GM21619 (cell line): Measurements from ENCODE around the gene SLC7A14.

ENCODE experiments used
- ATAC-seq: cut with Tn5 transposase; IDR thresholded peaks from one replicate; pipeline ENCODE4 v1.9.1; 2021; ENCODE audit not compliant: unreplicated experiment

SLC7A14 gene

DNA sequence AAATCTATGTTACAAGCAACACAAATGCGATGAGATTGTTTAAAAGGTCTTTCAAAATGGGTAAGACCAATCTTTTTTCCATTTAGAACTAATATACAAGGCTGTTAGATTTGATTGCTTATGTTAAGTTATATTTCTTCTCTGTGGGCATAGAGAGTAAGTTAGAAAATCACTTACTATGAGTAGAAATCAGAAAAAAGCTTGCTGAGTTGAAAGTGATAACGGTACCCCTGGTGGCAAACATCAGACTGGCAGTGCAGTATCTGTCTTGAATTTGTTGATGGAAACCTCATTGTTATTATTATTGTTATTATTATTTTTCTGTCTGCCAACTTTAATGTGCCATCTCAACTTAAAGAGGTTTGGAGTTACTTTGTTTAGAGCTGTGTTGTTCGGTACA is 154.8 kb downstream of the SLC7A14 start:
- ATAC-seq: no peak

DNA sequence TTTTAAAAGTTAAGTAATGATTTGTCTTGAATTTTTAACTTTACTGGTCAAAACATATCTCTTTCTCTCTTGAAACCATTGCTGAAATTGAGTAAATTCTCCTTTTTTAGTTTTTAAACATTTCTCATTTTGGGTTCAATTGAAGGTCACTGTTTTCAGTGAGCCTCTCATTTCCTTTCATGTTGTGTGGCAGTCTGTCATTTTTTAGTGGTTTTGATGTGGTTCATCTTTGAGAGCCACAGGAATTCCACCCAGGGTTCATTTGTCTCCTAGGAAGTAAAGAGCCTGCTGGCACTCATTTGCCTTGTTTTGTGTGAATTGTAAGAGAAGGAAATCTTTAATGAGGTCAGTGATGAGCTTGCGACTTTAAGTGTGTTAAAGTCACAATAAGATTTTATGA is 156.8 kb downstream of the SLC7A14 start:
- ATAC-seq: no peak

DNA sequence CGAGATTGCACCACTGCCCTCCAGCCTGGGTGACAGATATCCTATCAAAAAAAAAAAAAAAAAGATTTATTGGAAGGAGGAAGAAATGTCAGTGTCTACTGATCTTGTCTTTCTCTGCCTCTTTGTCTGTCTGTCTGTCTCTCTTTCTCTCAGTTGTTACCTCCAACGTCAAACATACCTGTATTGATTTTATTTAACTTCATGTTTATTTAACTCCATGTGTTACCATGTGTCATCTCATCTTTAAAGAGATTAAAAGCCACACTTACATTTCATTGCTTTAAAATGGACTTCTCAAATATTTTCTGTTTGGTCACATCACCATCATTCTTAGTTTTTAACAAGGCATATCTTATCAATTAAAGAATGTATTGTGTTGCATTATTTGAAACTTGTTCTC is 157.8 kb downstream of the SLC7A14 start:
- ATAC-seq: no peak

DNA sequence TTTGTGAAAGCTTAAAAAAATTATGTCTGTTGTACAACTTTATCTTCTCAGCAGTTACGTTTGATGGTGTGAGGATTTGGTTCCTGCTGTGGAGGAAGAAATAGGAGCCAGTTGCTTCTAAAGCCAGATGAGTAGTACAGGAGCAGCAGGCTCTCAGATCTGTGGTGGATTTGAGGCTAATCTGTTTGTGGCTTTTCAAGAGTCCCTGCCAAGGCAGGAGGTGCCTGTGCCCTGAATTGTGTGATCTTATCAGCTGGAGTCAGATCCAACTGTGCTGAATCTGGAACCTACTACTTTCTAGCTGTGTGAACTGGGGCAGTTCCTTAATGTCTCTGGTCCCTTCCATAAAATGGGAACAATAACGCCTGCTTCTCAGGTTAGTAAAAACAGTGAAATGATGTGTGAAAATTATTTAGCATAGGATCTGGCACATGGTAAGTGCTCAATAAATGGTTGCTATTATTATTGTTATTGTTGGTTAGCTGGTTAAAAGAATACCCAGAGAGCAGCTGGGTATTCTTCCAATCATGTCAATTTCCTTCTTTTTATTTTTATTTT is 159.6 kb downstream of the SLC7A14 start:
- no peak for ATAC-seq

DNA sequence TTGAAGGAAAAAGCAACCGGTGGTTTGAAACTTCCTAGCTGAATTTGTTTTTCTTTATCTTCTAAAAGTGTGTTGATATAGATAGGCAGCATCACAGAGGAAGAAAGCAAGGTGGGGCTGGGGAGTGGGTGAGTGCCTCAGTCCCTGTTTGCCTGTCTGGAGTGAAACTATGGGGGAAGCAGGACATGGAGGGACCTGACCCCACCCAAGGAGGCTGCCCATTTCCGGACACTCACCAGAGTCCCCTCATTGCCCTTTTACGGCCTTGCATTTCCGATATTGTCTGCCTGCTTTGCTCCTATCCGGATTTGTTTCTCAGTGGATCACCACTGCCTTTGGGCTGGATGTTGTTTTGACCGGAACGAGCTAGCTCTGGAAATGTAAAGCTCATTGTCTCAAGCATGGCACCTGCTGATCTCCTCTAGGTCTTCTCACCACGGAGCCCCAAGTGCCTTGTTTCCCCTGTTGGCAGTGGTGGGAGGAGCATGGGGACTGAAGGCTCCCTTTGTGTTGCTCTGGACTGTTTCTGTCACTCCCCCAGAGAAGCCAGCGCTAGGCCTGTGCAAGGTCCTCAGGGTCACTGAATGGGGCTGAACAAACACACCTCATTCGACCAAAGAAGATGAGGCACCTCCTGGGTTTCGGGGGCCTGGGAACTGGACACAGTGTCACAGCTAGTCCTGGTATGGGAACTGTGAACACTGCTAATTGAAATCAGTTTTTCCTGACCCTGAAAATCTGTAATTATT is 160.2 kb downstream of the SLC7A14 start:
- ATAC-seq: no peak

DNA sequence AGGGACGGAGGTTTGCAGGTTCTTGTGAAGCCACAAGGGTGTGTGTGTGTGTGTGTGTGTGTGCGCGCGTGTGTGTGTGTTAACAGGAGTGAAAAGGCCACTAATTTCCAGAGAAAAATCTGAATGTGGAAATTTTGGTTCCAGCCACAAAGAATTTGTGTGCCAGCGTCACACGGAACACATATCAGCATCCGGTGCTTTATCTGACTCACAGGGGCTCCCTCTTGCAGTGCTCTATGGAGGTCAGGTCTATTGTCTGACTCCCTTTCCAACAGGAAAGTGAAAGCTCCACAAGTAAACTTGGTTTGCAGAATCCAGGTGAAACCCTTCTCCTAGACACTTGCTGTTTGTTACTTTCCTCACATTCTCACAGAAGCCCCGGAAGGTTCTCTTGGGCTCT is 161.0 kb downstream of the SLC7A14 start:
- no peak for ATAC-seq

DNA sequence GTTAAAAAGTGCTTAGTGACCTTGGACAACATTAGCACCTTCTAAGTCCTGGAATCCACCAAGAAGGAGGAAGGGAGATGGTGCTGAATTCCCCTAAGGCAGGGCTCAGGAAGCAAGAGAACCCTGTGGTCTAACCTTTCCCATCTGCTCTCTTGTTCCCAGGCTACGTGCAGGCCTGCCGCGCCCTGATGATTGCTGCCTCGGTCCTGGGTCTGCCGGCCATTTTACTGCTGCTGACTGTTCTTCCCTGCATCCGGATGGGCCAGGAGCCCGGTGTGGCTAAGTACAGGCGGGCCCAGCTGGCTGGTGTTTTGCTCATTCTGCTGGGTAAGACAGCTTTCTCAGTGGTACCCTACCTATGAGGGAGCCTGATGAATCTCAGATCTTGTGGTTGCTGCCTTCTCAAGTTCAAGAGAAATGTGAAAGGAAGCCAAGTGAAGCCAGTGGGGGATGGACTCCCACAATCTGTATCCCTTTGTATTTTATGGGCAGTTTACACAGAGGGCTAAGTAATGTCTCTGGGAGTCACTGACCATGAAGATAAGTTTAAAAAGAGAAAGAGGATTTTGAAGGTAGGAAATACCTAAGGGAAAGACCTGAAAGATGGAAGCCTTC is 162.8 kb downstream of the SLC7A14 start:
- ATAC-seq: no peak

DNA sequence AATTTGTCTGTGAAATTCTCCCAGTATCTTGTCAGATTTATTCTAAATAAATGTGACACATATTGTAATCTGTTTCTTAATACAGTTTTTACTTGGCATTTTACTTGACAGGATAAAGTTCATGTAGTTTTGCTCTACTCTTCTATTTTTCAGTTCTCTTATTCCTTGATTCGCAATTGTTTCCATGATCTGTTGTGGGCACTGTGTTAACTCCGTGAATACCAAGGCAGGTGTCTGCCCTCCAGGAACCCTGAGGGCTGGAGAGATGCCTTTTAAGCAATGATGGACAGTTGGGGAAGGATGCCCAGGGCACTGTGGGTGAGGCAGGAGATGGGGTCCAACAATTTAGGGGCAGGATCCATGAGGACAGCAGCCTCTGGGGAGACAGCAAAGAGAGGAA is 164.1 kb downstream of the SLC7A14 start:
- ATAC-seq: no peak

DNA sequence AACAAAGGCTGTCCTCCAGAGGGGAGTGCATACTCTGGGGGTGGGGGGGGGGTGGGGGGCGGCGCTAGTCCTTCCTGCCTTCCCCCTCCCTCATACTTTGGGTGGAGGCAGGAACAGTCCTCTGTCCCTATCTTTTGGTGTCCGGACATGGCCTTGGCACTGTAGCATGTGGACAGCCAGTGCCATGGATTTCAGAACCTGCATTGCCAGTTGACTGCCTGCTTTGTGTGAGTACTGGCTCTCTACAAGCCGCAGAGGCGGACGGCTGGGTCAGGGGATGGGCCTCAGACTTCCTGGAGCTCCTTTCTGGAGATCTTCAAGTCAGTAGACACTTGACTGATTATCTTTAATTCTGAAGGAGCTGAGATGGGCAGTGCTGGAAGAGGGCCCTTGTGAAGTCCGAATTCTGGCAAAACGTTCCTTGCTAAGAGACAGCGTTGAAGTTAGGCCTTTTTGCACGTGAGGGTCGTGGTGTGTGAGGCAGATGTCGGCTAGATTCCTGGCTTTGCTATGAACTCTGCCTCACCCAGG is 164.7 kb downstream of the SLC7A14 start:
- no peak for ATAC-seq

DNA sequence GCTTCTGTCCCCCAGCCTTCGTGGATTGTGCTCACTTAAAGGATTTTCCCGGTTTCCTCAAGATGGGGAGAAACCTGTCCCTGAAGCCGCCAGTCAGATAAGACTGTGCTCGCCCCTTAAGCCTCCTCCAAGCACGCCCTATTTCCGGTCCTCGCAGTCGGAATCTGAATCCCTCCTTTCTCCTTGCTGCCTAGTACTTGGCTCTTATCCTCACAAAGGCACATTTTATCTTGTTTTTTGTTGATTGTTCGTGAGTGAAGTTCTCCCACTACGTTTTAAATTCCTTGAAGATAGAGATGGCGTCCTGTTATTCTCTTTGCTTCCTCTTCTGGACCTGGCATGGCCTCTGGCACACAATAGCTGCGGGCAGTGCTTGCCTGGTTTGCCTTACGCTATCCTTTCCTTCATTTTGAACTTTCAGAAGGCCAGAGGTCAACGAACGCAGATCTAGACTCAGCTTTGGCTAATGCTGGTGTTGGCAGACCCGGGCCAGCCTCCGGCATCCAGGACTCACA is 165.5 kb downstream of the SLC7A14 start:
- no peak for ATAC-seq

DNA sequence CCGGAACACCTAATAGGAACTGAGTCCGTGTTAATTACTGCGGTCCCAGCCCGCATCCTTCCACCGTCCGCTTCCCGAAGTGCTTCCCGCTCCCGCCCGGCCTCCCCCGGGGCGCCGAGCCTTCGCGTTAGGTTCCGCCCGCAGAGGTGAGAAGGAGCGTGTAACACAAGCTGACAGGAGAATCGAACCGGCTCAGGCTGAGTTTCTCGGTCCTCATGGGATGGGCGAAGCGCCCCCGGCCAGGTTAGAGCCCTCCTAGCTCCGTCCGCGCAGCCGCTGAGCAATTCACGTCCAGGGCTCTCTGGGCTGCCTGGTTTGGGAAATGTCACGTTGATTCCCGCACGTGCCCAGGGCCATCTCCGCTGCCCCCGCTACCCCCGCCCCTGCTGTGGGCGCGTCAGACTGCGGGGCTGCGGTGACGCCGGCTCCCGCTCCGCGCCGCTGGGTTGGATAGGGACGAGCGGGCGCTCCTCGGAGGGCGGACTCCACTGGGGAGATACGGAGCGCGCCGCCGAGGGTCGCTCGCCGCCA is 166.3 kb downstream of the SLC7A14 start:
- ATAC-seq: no peak

DNA sequence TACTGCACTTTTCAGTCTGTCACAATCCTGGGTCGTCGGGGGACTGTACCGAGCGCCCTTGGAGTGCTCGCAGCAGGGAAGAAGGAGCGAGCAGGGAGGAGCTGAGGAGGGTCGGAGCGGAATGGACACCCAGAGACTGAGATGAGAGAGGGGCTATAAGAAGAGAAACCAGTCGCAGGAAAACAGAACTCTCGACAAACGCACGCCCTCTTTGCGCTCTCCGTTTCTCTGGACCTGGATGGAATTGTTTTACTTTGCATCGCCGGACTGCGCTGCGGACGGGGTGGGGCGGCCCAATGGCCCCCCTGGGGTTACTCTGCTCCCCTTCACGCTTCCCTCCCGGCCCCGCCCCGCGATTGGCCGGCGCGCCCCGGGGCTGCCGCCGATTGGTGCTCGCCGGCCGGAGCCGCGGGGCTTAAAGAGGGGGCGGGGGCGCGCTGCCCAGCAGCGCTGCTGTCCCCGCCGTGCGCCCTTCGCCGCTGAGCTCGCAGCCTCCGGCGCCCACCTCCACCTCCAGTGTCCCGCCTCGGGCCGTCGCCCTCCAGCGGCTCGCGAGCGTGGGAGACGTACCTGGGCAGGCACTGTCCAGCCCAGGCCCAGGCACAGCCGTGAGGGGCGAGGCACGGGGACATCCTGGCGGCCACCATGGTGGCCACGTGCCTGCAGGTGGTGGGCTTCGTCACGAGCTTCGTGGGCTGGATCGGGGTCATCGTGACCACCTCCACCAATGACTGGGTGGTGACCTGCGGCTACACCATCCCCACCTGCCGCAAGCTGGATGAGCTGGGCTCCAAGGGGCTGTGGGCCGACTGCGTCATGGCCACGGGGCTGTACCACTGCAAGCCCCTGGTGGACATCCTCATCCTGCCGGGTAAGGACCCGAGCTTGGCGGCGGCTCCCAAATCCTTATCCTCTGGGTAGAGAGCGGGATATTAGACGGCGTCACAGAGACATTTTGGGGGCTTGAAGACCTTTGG is 167.2 kb downstream of the SLC7A14 start, which contains the start of gene CLDN11:
Gene CLDN11, plus strand, starts transcription at position 447 of the 977 bp plus-strand sequence. Its CDS starts 199 bp downstream, at position 646.
- no peak for ATAC-seq

DNA sequence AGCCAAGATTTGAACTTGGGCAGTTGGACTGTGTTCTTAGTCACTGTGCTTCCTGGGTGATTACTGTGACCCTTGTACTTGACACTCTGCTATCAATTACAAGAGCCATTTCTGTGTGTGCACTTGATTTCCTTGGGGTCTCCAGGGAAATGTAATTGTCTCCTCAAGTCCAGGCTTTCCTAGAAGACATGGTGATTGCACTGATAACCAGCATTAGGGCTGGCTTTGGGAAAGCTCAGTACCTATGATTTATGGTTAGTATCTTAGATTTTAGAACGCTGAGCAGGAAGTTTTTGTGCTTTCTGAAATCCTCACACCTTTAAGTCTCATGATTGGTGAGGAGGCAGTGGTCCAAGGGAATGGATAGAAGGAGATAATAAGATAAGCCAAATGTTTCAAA is 168.8 kb downstream of the SLC7A14 start:
- no peak for ATAC-seq

DNA sequence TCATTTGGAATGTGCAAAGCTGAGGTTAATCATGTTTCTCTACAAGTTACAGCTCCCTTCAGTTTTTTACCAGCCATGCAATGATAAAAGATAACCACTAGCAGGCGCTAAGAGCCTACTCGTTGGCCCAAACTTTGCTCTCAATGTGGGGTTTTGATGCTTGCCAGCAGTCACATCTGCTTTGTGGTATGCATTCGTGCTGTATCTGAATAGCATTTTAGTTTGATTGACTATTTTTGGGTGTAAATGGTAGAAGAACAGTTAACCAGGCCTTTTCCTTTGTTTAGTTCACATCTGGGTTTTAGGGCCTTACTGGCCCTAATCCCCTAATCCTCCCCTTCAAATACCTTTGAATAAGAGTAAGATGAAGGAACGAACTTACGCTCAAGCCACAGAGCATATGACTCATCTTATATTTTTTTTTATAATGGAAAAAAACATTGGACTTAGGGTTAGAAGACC is 171.6 kb downstream of the SLC7A14 start:
- ATAC-seq: peak; percentile 50

DNA sequence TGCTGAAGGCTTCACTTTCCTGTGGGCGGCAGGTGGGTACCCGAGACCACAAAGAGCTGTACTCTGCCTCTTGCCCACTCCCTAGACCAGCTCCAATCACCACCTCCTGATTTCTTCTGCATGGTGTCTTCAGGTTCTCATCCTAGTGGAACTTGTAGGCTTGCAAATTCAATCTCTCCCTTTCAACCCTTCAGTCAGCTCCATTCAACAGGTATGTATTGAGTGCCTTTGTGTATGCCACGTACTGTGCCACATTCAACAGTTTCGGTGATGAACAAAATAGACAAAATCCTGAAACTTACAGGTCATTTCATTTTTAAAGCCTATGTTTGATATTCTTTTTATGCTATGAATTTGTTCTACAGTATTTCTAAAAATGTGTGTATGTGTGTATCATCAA is 172.6 kb downstream of the SLC7A14 start:
- ATAC-seq: no peak

DNA sequence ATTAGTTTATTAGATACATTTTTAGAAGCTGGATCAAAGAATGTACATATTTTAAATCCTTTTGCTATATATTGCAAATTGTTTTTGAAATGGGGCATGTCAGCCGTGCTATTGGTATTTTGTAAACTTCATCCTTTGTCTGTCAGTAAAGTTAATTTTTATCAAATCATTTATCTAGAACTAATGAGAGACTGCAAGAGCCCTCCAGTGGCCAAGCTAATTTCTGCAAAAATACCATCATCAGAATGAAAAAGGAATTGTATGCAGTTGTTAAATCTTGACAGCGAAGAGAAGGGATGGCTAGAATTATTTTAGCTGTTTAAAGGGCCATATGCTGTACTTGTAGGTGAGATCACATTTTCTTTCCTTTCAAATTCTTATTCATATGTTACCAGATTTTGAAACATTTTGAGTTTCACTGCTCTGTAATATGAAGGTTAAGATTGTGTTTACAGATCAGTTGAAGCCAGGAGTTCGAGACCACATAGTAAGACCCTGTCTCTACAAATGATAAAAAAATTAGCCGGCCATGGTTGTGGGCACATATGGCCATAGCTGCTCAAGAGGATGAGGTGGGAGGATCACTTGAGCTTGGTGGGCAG is 175.3 kb downstream of the SLC7A14 start:
- no peak for ATAC-seq
